ENCODE measurements around the gene USP31. TPM values are rescaled to one million over a fixed set of nuclear protein-coding genes. Genes with fewer than 3 reads are reported as not detected.

The USP31 gene
- total RNA-seq, 3 donors from 2014 or later (not counting 1 experiment from before 2014, with no cell fraction given), result 6.1 to 6.6 (median 6.3) TPM

DNA sequence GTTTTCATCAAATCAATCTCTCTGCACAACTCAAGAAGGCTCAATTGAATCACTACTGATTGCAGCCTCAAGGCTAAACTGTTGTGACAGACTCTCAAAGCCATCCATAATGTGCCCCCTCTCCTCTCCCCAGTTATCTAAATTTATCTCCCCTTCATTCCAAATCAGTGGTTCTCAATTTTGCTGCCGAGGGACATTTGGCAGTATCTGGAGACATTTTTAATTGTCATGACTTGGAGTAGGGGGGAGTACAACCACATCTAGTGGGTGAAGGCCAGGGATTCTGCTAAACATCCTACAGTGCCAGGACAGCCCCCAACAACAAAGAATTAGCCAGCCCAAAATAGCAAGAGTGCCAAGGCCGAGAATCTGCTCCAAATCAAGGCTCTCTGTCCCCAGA, 9.1 kb downstream of the USP31 start:
- H3K36me3 Mint-ChIP-seq, result peaks cover 9% of the 10 kb centered on the region
- H3K27me3 ChIP-seq (ENCODE audit: control insufficient read depth, insufficient read depth, low read length), result no peaks in the 10 kb centered on the region
- no peaks in the 10 kb centered on the region for H3K27me3 Mint-ChIP-seq (ENCODE audit: low read depth in 2 of 2)
- 100% methylated on average over 1 of the region's 2 CpGs for WGBS (ENCODE audit: insufficient coverage)
- intact Hi-C loops (cut with micrococcal nuclease), result no loop called here
- TF ChIP-seq, protein P1, sequence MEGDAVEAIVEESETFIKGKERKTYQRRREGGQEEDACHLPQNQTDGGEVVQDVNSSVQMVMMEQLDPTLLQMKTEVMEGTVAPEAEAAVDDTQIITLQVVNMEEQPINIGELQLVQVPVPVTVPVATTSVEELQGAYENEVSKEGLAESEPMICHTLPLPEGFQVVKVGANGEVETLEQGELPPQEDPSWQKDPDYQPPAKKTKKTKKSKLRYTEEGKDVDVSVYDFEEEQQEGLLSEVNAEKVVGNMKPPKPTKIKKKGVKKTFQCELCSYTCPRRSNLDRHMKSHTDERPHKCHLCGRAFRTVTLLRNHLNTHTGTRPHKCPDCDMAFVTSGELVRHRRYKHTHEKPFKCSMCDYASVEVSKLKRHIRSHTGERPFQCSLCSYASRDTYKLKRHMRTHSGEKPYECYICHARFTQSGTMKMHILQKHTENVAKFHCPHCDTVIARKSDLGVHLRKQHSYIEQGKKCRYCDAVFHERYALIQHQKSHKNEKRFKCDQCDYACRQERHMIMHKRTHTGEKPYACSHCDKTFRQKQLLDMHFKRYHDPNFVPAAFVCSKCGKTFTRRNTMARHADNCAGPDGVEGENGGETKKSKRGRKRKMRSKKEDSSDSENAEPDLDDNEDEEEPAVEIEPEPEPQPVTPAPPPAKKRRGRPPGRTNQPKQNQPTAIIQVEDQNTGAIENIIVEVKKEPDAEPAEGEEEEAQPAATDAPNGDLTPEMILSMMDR (IDR thresholded peaks at IDR 0.05), result no peak
- no peaks in the 10 kb centered on the region for H3K36me3 ChIP-seq (ENCODE audit: control insufficient read depth, insufficient read depth, low read length)
- no peaks in the 10 kb centered on the region for H3K4me1 Mint-ChIP-seq
- peaks cover 0 to 4% of the 10 kb centered on the region in 2 donors for H3K9me3 Mint-ChIP-seq
- ATAC-seq (no peak), DNase-seq (no peak)
- no peak overlapping the region for H3K27ac Mint-ChIP-seq
- no peak overlapping the region for H3K4me3 Mint-ChIP-seq
- no peak overlapping the region for H3K27ac ChIP-seq (ENCODE audit: low read length)
- H3K9me3 ChIP-seq (ENCODE audit: control insufficient read depth, insufficient read depth, low read length), result peaks cover 11% of the 10 kb centered on the region
- no peaks in the 10 kb centered on the region for H3K4me1 ChIP-seq (ENCODE audit: control insufficient read depth, insufficient read depth, low read length)
- H3K4me3 ChIP-seq (ENCODE audit: low read length), result no peak overlapping the region

DNA sequence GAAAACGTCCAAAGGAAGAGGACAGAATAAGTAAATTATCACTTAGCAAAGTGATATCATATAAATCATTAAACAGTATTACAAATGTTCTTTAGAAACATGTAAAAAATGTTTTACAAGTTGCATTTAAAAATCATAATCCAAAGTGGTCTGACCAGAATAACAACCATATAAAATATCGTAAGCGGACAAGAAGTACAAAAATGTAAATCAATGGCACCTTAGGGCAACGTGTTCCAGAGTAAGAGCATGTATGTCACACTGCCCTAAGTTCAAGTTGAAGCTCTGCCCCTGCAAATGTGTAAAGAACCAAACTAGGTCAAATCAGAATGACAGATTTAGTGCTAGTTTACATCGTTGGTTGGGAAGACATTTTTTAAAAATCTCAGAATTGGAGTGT, 11.4 kb downstream of the USP31 start:
- Mint-ChIP-seq H3K27me3 (ENCODE audit: low read depth in 2 of 2) (no peaks in the 10 kb centered on the region), H3K36me3 (peaks cover 9% of the 10 kb centered on the region), H3K4me1 (peaks cover 6 to 9% of the 10 kb centered on the region in 2 donors), H3K27ac (no peak overlapping the region), H3K9me3 (peaks cover 0 to 4% of the 10 kb centered on the region in 2 donors), H3K4me3 (no peak overlapping the region)
- no peak overlapping the region for H3K4me3 ChIP-seq (ENCODE audit: low read length)
- no peaks in the 10 kb centered on the region for H3K27me3 ChIP-seq (ENCODE audit: control insufficient read depth, insufficient read depth, low read length)
- H3K36me3 ChIP-seq (ENCODE audit: control insufficient read depth, insufficient read depth, low read length), result no peaks in the 10 kb centered on the region
- intact Hi-C loops (cut with micrococcal nuclease), result no loop called here
- peaks cover 11% of the 10 kb centered on the region for H3K9me3 ChIP-seq (ENCODE audit: control insufficient read depth, insufficient read depth, low read length)
- 96% methylated on average over 3 of the region's 5 CpGs for WGBS (ENCODE audit: insufficient coverage)
- H3K4me1 ChIP-seq (ENCODE audit: control insufficient read depth, insufficient read depth, low read length), result no peaks in the 10 kb centered on the region
- no peak for DNase-seq
- TF ChIP-seq, protein P1 (IDR thresholded peaks at IDR 0.05), result no peak
- ATAC-seq, result no peak
- no peak overlapping the region for H3K27ac ChIP-seq (ENCODE audit: low read length)

DNA sequence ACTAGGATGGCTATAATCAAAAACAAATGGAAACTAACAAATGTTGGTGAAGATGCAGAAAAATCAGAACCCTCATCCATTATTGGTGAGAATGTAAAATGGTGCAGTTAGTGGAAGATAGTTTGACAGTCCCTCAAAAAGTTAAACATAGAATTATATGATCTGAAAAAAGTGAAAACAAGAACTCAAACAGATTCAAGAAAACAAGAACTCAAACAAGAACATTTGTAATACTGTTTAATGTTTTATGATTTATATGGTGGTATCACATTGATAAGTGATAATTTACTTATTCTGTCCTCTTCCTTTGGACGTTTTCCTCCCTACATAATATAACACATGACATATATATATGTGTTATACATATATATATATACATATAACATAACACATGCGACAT, 12.0 kb downstream of the USP31 start:
- peaks cover 11% of the 10 kb centered on the region for H3K9me3 ChIP-seq (ENCODE audit: control insufficient read depth, insufficient read depth, low read length)
- no peak overlapping the region for H3K4me3 Mint-ChIP-seq
- H3K4me1 ChIP-seq (ENCODE audit: control insufficient read depth, insufficient read depth, low read length), result no peaks in the 10 kb centered on the region
- H3K36me3 Mint-ChIP-seq, result peaks cover 9% of the 10 kb centered on the region
- intact Hi-C loops (cut with micrococcal nuclease), result no loop called here
- DNase-seq (no peak), ATAC-seq (no peak)
- no peak overlapping the region for H3K27ac ChIP-seq (ENCODE audit: low read length)
- no peaks in the 10 kb centered on the region for H3K36me3 ChIP-seq (ENCODE audit: control insufficient read depth, insufficient read depth, low read length)
- H3K27me3 Mint-ChIP-seq (ENCODE audit: low read depth in 2 of 2), result no peaks in the 10 kb centered on the region
- no peak overlapping the region for H3K27ac Mint-ChIP-seq
- H3K9me3 Mint-ChIP-seq, result peaks cover 0 to 4% of the 10 kb centered on the region in 2 donors
- no peak overlapping the region for H3K4me3 ChIP-seq (ENCODE audit: low read length)
- no CpG with 5 or more reads among the region's 2 CpGs for WGBS (ENCODE audit: insufficient coverage)
- peaks cover 11 to 12% of the 10 kb centered on the region in 2 donors for H3K4me1 Mint-ChIP-seq
- no peaks in the 10 kb centered on the region for H3K27me3 ChIP-seq (ENCODE audit: control insufficient read depth, insufficient read depth, low read length)
- TF ChIP-seq, protein P1 (IDR thresholded peaks at IDR 0.05), result no peak

DNA sequence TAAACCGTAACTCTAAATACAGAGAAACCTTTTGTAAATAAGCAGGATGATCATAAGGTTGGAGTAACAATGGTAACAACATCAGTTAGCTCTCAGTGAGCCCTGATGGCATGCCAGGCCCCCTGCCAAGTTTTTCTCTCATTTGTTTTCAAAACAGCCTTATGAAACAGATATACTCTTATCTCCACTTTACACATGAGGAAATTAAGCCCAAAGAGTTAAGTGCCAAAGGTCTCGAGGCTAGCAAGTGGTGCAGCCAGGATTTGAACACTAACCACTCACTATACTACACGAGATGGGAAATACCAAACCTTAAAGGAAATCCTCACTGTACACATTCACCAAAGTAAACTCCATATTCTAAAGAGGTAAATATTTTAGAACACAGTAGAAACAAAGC, 15.0 kb downstream of the USP31 start:
- Mint-ChIP-seq H3K27ac (no peak overlapping the region), H3K9me3 (peaks cover 0 to 4% of the 10 kb centered on the region in 2 donors), H3K4me3 (no peak overlapping the region), H3K4me1 (peaks cover 11 to 19% of the 10 kb centered on the region in 2 donors), H3K36me3 (peaks cover 9% of the 10 kb centered on the region), H3K27me3 (ENCODE audit: low read depth in 2 of 2) (no peaks in the 10 kb centered on the region)
- Histone ChIP-seq H3K4me3 (ENCODE audit: low read length) (no peak overlapping the region), H3K9me3 (ENCODE audit: control insufficient read depth, insufficient read depth, low read length) (peaks cover 11% of the 10 kb centered on the region), H3K27me3 (ENCODE audit: control insufficient read depth, insufficient read depth, low read length) (no peaks in the 10 kb centered on the region), H3K27ac (ENCODE audit: low read length) (no peak overlapping the region), H3K36me3 (ENCODE audit: control insufficient read depth, insufficient read depth, low read length) (no peaks in the 10 kb centered on the region), H3K4me1 (ENCODE audit: control insufficient read depth, insufficient read depth, low read length) (no peaks in the 10 kb centered on the region)
- DNase-seq (no peak), ATAC-seq (no peak)
- intact Hi-C loops (cut with micrococcal nuclease), result no loop called here
- TF ChIP-seq, protein P1 (IDR thresholded peaks at IDR 0.05), result no peak
- WGBS (ENCODE audit: insufficient coverage), result 40% methylated on average over 1 of the region's 3 CpGs
